Caco-2 (cell line): ENCODE measurements around the gene SHANK3. TPM values are rescaled to one million over a fixed set of nuclear protein-coding genes. Genes with fewer than 3 reads are reported as not detected.

Experiments
- BruUV-seq: library from RNA; stranded (reverse); fragments of 400-500 nt; replicated peaks from 2 replicates; lab custom pipeline; 2021; lab: Mats Ljungman, UMichigan
- CTCF ChIA-PET: fragments of 300-600 bp; sonication (Branson Sonifier 250); formaldehyde crosslinking; loops from one replicate; lab custom pipeline; 2022; ENCODE audit warnings: antibody characterized with exemption; lab: Charles Lee
- POLR2A ChIA-PET: fragments of 300-600 bp; sonication (Branson Sonifier 250); formaldehyde crosslinking; loops from one replicate; lab custom pipeline; 2022; ENCODE audit warnings: antibody characterized with exemption; lab: Charles Lee
- DNase-seq, 2 experiments: peaks; one replicate each; pipeline versions ENCODE4 v3.0.0 to v3.0.0-alpha.2; 2020 to 2022
- H3K27me3 ChIP-seq: replicated peaks from 2 replicates; pipeline ENCODE4 v1.6.0; 2011; ENCODE audit warnings: low read length; ENCODE audit not compliant: control insufficient read depth, insufficient read depth
- H3K36me3 ChIP-seq: 2 replicates; pipeline ENCODE4 v1.5.1; 2011; ENCODE audit warnings: low read length; ENCODE audit not compliant: control insufficient read depth, insufficient read depth
- H3K4me1 ChIP-seq: fragments of 250-450 bp; sonication (Bioruptor Pico); 2 replicates; pipeline ENCODE4 v1.5.1; 2020; ENCODE audit warnings: mild to moderate bottlenecking
- H3K4me3 ChIP-seq: 2 replicates; pipeline ENCODE4 v1.5.1; 2011; ENCODE audit warnings: low read depth, mild to moderate bottlenecking, control low read depth, low read length
- H3K9me3 ChIP-seq: fragments of 250-450 bp; sonication (Bioruptor Pico); 2 replicates; pipeline ENCODE4 v1.5.1; 2020; ENCODE audit warnings: mild to moderate bottlenecking, moderate library complexity
- H3K27ac Mint-ChIP-seq: one replicate; pipeline ENCODE4 v1.8.0; 2022; ENCODE audit warnings: mixed read lengths; ENCODE audit not compliant: unreplicated experiment
- H3K27me3 Mint-ChIP-seq: one replicate; pipeline ENCODE4 v1.8.0; 2022; ENCODE audit warnings: mixed read lengths; ENCODE audit not compliant: insufficient read depth, unreplicated experiment
- H3K36me3 Mint-ChIP-seq: one replicate; pipeline ENCODE4 v1.8.0; 2022; ENCODE audit warnings: mild to moderate bottlenecking, mixed read lengths; ENCODE audit not compliant: insufficient read depth, unreplicated experiment
- H3K4me1 Mint-ChIP-seq: one replicate; pipeline ENCODE4 v1.8.0; 2022; ENCODE audit warnings: low read depth, mixed read lengths; ENCODE audit not compliant: unreplicated experiment
- H3K4me3 Mint-ChIP-seq: one replicate; pipeline ENCODE4 v1.8.0; 2022; ENCODE audit warnings: mild to moderate bottlenecking, moderate library complexity, mixed read lengths; ENCODE audit not compliant: unreplicated experiment
- H3K9me3 Mint-ChIP-seq: one replicate; pipeline ENCODE4 v1.8.0; 2022; ENCODE audit warnings: mixed read lengths; ENCODE audit not compliant: unreplicated experiment
- intact Hi-C: fragments of 100-400 bp; cut with micrococcal nuclease; formaldehyde crosslinking; loops from one replicate; pipeline ENCODE4 v1.10.0; 2022; ENCODE audit not compliant: unreplicated experiment
- total RNA-seq: library from RNA; stranded (reverse); gene quantifications from 2 replicates; pipeline ENCODE4 v1.2.3, GENCODE V29; 2022
- TF ChIP-seq, protein P1 (sequence below), 2 experiments: fragments of 200-600 bp in 1 of 2; IDR thresholded peaks; 1 replicate in 1 of 2; 2 replicates in 1 of 2; pipeline versions ENCODE4 v1.5.1 to v1.8.0; 2011 to 2022; ENCODE audit warnings: antibody characterized with exemption in 1 of 2, control low read depth in 1 of 2, inconsistent platforms in 1 of 2, low read depth in 1 of 2, low read length in 1 of 2, mild to moderate bottlenecking in 1 of 2, moderate library complexity in 1 of 2; ENCODE audit not compliant: insufficient read depth in 1 of 2, severe bottlenecking in 1 of 2, unreplicated experiment in 1 of 2

The SHANK3 gene
- total RNA-seq, 1 experiment from 2014 or later, result 4.3 TPM

DNA sequence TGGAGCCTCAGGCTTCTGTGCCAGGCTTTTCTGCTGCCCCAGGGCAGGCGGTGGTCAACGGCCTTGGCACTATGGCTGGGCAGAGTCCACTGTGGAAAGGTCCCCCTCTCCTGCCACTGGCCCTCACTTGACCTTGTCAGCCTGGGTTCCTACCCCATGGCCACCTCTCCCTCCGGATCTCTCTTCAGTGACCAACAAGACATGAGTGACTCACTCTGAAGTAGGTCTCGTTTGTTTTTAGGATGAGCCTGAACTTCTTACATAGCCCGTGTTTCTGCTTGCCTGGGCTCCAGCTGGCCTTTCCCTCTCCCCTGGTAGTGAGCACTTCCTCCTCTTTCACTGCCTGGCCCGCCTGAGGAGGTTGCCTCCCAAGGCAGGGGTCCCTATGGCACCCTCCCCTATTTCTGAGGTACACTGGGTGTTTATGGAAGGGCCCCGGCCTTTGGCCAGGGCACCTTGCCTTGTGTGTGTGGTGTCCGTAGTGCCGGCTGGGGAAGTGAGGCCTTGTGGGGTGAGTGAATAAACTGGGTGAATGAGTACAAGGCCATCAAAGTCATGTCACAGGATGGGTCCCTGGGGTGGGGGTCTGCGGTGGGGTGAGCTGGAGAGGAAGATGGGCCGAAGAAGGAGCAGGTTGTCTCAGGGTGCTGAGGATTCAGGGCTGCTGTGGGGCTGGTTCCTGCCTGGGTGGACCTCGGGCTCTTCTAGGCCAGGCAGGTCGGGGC, 5.0 kb downstream of the SHANK3 start:
- Mint-ChIP-seq H3K27ac (no peak overlapping the region), H3K9me3 (no peaks in the 10 kb centered on the region), H3K4me3 (no peak overlapping the region), H3K27me3 (peaks cover 4% of the 10 kb centered on the region), H3K36me3 (peaks cover 6% of the 10 kb centered on the region), H3K4me1 (peaks cover 9% of the 10 kb centered on the region)
- H3K27me3 ChIP-seq, result no peaks in the 10 kb centered on the region
- intact Hi-C loops, result no loop called here
- ChIA-PET POLR2A (no interaction called here), CTCF (no interaction called here)
- no peaks in the 10 kb centered on the region for H3K4me1 ChIP-seq
- TF ChIP-seq, protein P1, sequence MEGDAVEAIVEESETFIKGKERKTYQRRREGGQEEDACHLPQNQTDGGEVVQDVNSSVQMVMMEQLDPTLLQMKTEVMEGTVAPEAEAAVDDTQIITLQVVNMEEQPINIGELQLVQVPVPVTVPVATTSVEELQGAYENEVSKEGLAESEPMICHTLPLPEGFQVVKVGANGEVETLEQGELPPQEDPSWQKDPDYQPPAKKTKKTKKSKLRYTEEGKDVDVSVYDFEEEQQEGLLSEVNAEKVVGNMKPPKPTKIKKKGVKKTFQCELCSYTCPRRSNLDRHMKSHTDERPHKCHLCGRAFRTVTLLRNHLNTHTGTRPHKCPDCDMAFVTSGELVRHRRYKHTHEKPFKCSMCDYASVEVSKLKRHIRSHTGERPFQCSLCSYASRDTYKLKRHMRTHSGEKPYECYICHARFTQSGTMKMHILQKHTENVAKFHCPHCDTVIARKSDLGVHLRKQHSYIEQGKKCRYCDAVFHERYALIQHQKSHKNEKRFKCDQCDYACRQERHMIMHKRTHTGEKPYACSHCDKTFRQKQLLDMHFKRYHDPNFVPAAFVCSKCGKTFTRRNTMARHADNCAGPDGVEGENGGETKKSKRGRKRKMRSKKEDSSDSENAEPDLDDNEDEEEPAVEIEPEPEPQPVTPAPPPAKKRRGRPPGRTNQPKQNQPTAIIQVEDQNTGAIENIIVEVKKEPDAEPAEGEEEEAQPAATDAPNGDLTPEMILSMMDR (IDR thresholded peaks at IDR 0.05; ENCODE audit: insufficient read depth in 1 of 2, low read depth in 1 of 2, low read length in 1 of 2, severe bottlenecking in 1 of 2, unreplicated experiment in 1 of 2), result no peak
- no peaks in the 10 kb centered on the region for H3K36me3 ChIP-seq
- no peak overlapping the region for H3K4me3 ChIP-seq
- no peak for DNase-seq
- no peaks in the 10 kb centered on the region for H3K9me3 ChIP-seq
- no TSS peak for BruUV-seq

DNA sequence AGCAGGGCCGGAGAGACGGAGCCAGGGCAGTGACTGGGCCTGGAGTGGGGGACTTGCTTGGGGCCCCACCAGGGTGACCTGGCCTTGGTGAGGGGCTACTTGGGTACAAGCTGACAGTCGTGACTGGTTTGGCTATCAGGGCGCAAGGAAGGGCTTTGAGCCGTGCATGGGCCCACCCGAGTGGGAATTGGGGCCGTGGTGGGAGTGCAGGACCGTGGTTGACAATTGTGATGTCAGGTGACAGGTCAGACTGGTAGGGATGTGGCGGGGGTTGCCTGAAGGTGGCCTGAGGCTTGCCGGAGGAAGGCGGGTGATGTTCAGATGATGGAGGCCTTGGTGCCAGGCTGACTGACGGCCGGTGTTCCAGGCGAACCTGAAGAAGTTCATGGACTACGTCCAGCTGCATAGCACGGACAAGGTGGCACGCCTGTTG, 5.6 kb downstream of the SHANK3 start:
- no peaks in the 10 kb centered on the region for H3K4me1 ChIP-seq
- H3K36me3 Mint-ChIP-seq, result peaks cover 6% of the 10 kb centered on the region
- no peaks in the 10 kb centered on the region for H3K9me3 ChIP-seq
- intact Hi-C loops, result no loop called here
- TF ChIP-seq, protein P1 (IDR thresholded peaks at IDR 0.05; ENCODE audit: insufficient read depth in 1 of 2, low read depth in 1 of 2, low read length in 1 of 2, severe bottlenecking in 1 of 2, unreplicated experiment in 1 of 2), result no peak
- H3K36me3 ChIP-seq, result no peaks in the 10 kb centered on the region
- no peak for DNase-seq
- H3K4me3 ChIP-seq, result no peak overlapping the region
- no peaks in the 10 kb centered on the region for H3K9me3 Mint-ChIP-seq
- H3K27ac Mint-ChIP-seq, result no peak overlapping the region
- ChIA-PET CTCF (no interaction called here), POLR2A (no interaction called here)
- no TSS peak for BruUV-seq
- H3K4me3 Mint-ChIP-seq, result no peak overlapping the region
- no peaks in the 10 kb centered on the region for H3K27me3 ChIP-seq
- peaks cover 4% of the 10 kb centered on the region for H3K27me3 Mint-ChIP-seq
- peaks cover 9% of the 10 kb centered on the region for H3K4me1 Mint-ChIP-seq

DNA sequence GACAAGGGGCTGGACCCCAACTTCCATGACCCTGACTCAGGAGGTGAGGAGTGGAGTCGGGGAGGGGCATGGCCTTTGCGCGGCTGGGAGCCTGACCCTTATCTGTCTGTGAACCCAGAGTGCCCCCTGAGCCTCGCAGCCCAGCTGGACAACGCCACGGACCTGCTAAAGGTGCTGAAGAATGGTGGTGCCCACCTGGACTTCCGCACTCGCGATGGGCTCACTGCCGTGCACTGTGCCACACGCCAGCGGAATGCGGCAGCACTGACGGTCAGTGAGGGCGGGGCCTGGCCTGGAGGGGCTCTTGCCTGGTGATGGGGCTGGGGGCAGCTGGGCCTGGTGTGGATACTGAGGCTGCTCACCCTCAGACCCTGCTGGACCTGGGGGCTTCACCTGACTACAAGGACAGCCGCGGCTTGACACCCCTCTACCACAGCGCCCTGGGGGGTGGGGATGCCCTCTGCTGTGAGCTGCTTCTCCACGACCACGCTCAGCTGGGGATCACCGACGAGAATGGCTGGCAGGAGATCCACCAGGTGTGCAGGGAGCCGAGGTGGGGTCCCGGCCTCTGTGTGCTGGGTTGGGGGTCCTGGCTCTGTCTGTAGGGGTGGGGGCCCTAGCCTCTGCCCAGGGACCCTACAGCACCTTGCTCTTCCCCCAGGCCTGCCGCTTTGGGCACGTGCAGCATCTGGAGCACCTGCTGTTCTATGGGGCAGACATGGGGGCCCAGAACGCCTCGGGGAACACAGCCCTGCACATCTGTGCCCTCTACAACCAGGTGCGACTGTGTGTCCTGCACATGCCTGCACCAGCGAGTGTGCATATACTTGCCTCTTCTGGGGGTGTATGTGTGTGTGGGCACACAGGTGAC, 6.3 kb downstream of the SHANK3 start:
- Histone ChIP-seq H3K27me3 (no peaks in the 10 kb centered on the region), H3K36me3 (no peaks in the 10 kb centered on the region), H3K9me3 (no peaks in the 10 kb centered on the region), H3K4me1 (no peaks in the 10 kb centered on the region), H3K4me3 (no peak overlapping the region)
- peaks cover 6% of the 10 kb centered on the region for H3K36me3 Mint-ChIP-seq
- no TSS peak for BruUV-seq
- H3K27me3 Mint-ChIP-seq, result peaks cover 4% of the 10 kb centered on the region
- H3K27ac Mint-ChIP-seq, result no peak overlapping the region
- ChIA-PET CTCF (no interaction called here), POLR2A (no interaction called here)
- intact Hi-C loops, result no loop called here
- TF ChIP-seq, protein P1 (IDR thresholded peaks at IDR 0.05; ENCODE audit: insufficient read depth in 1 of 2, low read depth in 1 of 2, low read length in 1 of 2, severe bottlenecking in 1 of 2, unreplicated experiment in 1 of 2), result no peak
- H3K9me3 Mint-ChIP-seq, result no peaks in the 10 kb centered on the region
- H3K4me1 Mint-ChIP-seq, result peaks cover 9% of the 10 kb centered on the region
- no peak overlapping the region for H3K4me3 Mint-ChIP-seq
- DNase-seq, result peak in 1 of 2 experiments; percentile 21
